GM18505 (cell line): ENCODE data around the gene CARNS1.
A peak's percentile ranks its signal among the peaks of the same experiment; 100 is the strongest.
"Not testable (repeated sequence)": the region's sequence is repeated elsewhere in the genome, so short reads cannot be mapped to it uniquely, and the experiment has no call there.

Experiments used
- ATAC-seq: cut with Tn5 transposase; IDR thresholded peaks from one replicate; pipeline ENCODE4 v1.9.1; 2021; ENCODE audit not compliant: unreplicated experiment
- POLR2A ChIP-seq: IDR thresholded peaks from 4 replicates; pipeline ENCODE4 v1.6.1; 2011; ENCODE audit warnings: borderline replicate concordance; ENCODE audit not compliant: insufficient read depth, insufficient read length; ENCODE audit errors: extremely low read depth

The CARNS1 gene

GRCh38 chr11:67464411-67465188 is 49.1 kb downstream of the CARNS1 start:
- peak; percentile 51 for ATAC-seq
- peak; percentile 84 for TF ChIP-seq POLR2A

- no peak for ATAC-seq
- TF ChIP-seq POLR2A, result no peak
These were observed 49.7 kb downstream of the CARNS1 start for GRCh38 chr11:67465189-67465510.

GRCh38 chr11:67465530-67465929 is 50.1 kb downstream of the CARNS1 start:
- not testable (repeated sequence) for ATAC-seq

GRCh38 chr11:67466367-67466766 is 50.9 kb downstream of the CARNS1 start:
- no peak for TF ChIP-seq POLR2A
- no peak for ATAC-seq

GRCh38 chr11:67466962-67467771 is 51.7 kb downstream of the CARNS1 start:
- TF ChIP-seq POLR2A, result no peak
- no peak for ATAC-seq

- no peak for ATAC-seq
- TF ChIP-seq POLR2A, result no peak
These were observed 52.6 kb downstream of the CARNS1 start for GRCh38 chr11:67468056-67468455.

GRCh38 chr11:67468456-67468758 is 52.9 kb downstream of the CARNS1 start:
- no peak for ATAC-seq
- TF ChIP-seq POLR2A, result no peak

- peak; percentile 88 for TF ChIP-seq POLR2A
- ATAC-seq, result peak; percentile 54
These were observed 53.5 kb downstream of the CARNS1 start, which contains the start of gene TMEM134 for GRCh38 chr11:67468759-67469507. Gene TMEM134, minus strand, starts transcription at chr11:67469251. Its CDS starts 59 bp downstream, at chr11:67469192.

GRCh38 chr11:67469508-67469811 is 54.0 kb downstream of the CARNS1 start:
- TF ChIP-seq POLR2A, result no peak
- no peak for ATAC-seq

GRCh38 chr11:67470337-67471002 is 55.0 kb downstream of the CARNS1 start:
- TF ChIP-seq POLR2A, result no peak
- ATAC-seq, result no peak

- TF ChIP-seq POLR2A, result no peak
- ATAC-seq, result no peak
These were observed 57.4 kb downstream of the CARNS1 start for GRCh38 chr11:67472882-67473281.
